Measurements from ENCODE around the gene AHNAK2.

Gene AHNAK2

GRCh38 chr14:104898870-104899510 is 79.2 kb downstream of the AHNAK2 start:
- Histone ChIP-seq H4K20me1 (ENCODE audit: low read depth, low read length) (no peaks in the 10 kb centered on the region), H3K9me2 (replicated peaks; ENCODE audit: insufficient read depth, low read length) (no peaks in the 10 kb centered on the region), H3K27ac (ENCODE audit: low read depth, low read length) (no peak overlapping the region), H3K27me3 (ENCODE audit: low read length) (no peaks in the 10 kb centered on the region), H3K4me3 (ENCODE audit: insufficient read depth, low read length, poor library complexity, severe bottlenecking) (no peak overlapping the region), H3K36me3 (ENCODE audit: low read length) (no peaks in the 10 kb centered on the region), H3F3A (ENCODE audit: insufficient read depth) (no peaks in the 10 kb centered on the region), H3K4me2 (ENCODE audit: low read depth, low read length, poor library complexity, severe bottlenecking) (no peak overlapping the region), H3K79me2 (ENCODE audit: insufficient read depth, low read length) (no peaks in the 10 kb centered on the region), H2AFZ (ENCODE audit: low read depth, low read length, severe bottlenecking) (no peak overlapping the region), H3K9ac (ENCODE audit: low read length) (no peak overlapping the region), H3K9me3 (ENCODE audit: insufficient read depth, low read length) (no peaks in the 10 kb centered on the region)
- no peak for TF ChIP-seq EZH2phosphoT487 (conservative IDR thresholded peaks at IDR 0.05; ENCODE audit: low read length)
- no peak for TF ChIP-seq CTCF (IDR thresholded peaks at IDR 0.05; ENCODE audit: insufficient read depth, low read length, poor library complexity, severe bottlenecking)

- Histone ChIP-seq H3K9ac (ENCODE audit: low read length) (no peak overlapping the region), H2AFZ (ENCODE audit: low read depth, low read length, severe bottlenecking) (no peak overlapping the region), H3K36me3 (ENCODE audit: low read length) (no peaks in the 10 kb centered on the region), H3K27ac (ENCODE audit: low read depth, low read length) (no peak overlapping the region), H3K79me2 (ENCODE audit: insufficient read depth, low read length) (no peaks in the 10 kb centered on the region), H3K9me3 (ENCODE audit: insufficient read depth, low read length) (no peaks in the 10 kb centered on the region), H3K4me2 (ENCODE audit: low read depth, low read length, poor library complexity, severe bottlenecking) (no peak overlapping the region), H3K27me3 (ENCODE audit: low read length) (no peaks in the 10 kb centered on the region), H4K20me1 (ENCODE audit: low read depth, low read length) (no peaks in the 10 kb centered on the region), H3K9me2 (replicated peaks; ENCODE audit: insufficient read depth, low read length) (no peaks in the 10 kb centered on the region), H3K4me3 (ENCODE audit: insufficient read depth, low read length, poor library complexity, severe bottlenecking) (no peak overlapping the region), H3F3A (ENCODE audit: insufficient read depth) (no peaks in the 10 kb centered on the region)
- no peak for TF ChIP-seq EZH2phosphoT487 (conservative IDR thresholded peaks at IDR 0.05; ENCODE audit: low read length)
- TF ChIP-seq CTCF (IDR thresholded peaks at IDR 0.05; ENCODE audit: insufficient read depth, low read length, poor library complexity, severe bottlenecking), result no peak
These were observed 80.0 kb downstream of the AHNAK2 start for GRCh38 chr14:104898195-104898558.

- H3F3A ChIP-seq (ENCODE audit: insufficient read depth), result no peaks in the 10 kb centered on the region
- no peak for TF ChIP-seq EZH2phosphoT487 (conservative IDR thresholded peaks at IDR 0.05; ENCODE audit: low read length)
- H4K20me1 ChIP-seq (ENCODE audit: low read depth, low read length), result no peaks in the 10 kb centered on the region
- no peak overlapping the region for H3K4me3 ChIP-seq (ENCODE audit: insufficient read depth, low read length, poor library complexity, severe bottlenecking)
- H3K79me2 ChIP-seq (ENCODE audit: insufficient read depth, low read length), result no peaks in the 10 kb centered on the region
- no peaks in the 10 kb centered on the region for H3K9me3 ChIP-seq (ENCODE audit: insufficient read depth, low read length)
- H2AFZ ChIP-seq (ENCODE audit: low read depth, low read length, severe bottlenecking), result no peak overlapping the region
- no peak overlapping the region for H3K9ac ChIP-seq (ENCODE audit: low read length)
- H3K36me3 ChIP-seq (ENCODE audit: low read length), result no peaks in the 10 kb centered on the region
- H3K27me3 ChIP-seq (ENCODE audit: low read length), result no peaks in the 10 kb centered on the region
- H3K9me2 ChIP-seq (replicated peaks; ENCODE audit: insufficient read depth, low read length), result no peaks in the 10 kb centered on the region
- H3K27ac ChIP-seq (ENCODE audit: low read depth, low read length), result no peak overlapping the region
- H3K4me2 ChIP-seq (ENCODE audit: low read depth, low read length, poor library complexity, severe bottlenecking), result no peak overlapping the region
These were observed 80.6 kb downstream of the AHNAK2 start for GRCh38 chr14:104897330-104898194.
